Stimulated activated CD8-positive, alpha-beta memory T cell treated with anti-CD3 and anti-CD28 coated beads, Interleukin-15, amount 100 ng/mL, for 4 hours (primary cell): ENCODE results near the gene OPCML.
"Not testable (repeated sequence)": the region's sequence is repeated elsewhere in the genome, so short reads cannot be mapped to it uniquely, and the experiment has no call there.

ENCODE experiments used
- DNase-seq, 2 donors: peaks; one replicate each; pipeline ENCODE4 v3.0.0-alpha.2; 2020; ENCODE audit warnings: low read depth in 2 of 2

Gene OPCML

DNA sequence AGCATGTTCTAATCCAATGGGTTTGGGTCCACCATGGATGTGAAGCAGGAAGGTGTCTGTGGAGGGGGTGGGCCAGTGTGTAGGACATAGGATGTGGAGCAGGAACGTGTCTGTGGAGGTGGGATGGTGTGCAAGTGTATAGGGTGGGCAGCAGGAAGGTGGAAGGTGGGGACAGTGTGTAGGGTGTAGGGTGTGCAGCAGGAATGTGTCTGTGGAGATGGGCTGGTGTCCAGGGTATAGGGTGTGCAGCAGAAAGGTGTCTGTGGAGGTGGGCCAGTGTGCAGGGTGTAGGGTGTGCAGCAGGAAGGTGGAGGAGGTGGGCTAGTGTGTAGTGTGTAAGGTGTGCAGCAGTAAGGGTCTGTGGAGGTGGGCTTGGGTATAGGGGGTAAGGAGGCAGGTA lies 1093.9 kb downstream of the OPCML start:
- DNase-seq: no peak

DNA sequence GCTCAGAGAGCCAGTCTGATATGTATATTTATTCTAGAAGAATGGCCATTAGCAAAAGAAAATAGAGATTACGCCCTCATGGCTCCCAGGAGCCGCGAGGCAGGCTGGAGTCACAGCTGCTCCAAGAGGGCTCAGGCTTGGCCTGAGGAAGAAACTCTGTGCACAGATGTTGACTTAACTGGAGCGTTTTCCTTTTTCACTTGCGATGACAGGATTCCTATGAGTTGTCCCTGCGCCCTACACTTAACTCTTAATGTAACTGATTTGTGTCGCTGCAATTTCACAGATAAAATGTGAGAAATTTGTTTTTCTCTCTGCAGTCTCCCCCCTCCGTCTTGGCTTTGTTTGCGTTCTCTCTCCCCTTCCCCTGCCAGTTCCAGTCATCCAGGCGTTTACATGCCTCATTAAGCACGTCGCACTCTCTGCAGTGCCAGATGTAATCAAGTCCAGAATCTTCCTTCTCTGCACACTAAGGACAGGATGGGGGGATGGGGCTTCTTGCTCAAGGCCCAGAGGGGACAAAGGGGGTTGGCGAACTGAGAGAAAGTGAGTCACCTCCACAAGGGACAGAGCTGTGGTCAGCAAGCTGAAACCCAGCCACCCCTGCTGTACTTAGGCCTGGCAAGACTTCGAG lies 1101.8 kb downstream of the OPCML start:
- no peak for DNase-seq

DNA sequence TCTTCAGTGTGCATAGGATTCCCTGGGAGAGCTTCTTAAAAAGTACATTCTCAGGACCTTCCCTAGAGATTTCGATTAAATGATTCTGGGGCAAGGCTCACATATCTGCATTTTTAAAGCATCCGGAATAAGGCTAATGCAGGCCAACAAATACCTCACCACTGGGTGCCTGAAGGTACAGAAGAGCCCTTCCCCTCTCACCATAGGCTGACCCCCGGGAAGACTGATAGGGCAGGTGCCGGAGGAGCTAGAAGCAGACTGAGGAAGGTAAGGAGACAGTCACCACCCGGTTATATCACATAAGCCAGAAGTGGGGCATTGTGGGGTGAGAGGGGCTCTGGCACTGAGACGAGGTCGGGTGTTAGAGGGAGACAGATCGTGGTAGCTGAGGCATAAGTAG lies 1102.6 kb downstream of the OPCML start:
- DNase-seq: no peak

DNA sequence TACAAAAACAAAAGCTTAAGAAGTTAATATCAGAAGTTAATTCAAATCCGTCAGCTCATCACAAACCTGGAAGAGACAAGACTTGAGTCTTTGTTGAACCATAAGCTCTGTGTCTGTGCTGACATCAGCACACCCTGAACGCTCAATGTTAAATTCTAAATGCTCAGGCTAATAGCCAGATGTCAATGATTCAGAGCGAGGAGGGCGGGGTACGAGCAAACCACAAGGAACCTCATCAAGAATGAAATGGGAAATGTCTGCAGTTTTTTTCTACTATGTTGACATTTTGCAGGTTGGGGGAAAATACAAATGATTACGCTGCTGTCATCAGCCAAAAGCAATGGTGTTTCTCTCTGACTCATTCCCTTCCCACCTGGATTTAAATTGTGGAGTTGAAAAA lies 1104.7 kb downstream of the OPCML start:
- no peak for DNase-seq

DNA sequence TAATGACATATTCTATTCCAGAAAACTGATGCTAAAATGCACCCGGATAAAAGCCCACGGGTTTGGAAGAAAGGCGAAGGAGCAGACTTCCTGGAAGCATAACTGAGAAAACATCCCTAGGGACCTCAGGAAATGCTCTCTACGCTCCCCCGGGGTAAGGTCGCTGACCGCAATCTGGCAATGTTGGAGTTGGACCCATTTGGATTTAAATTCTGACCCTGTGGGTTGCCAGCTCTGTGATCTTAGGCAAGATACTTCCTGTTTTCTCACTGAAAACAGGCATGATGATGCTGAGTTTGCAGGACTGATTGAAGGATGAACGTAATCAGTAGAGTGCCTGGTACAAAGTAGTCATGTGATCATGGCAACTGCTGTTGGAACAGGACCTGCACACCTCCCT lies 1107.9 kb downstream of the OPCML start:
- no peak for DNase-seq

DNA sequence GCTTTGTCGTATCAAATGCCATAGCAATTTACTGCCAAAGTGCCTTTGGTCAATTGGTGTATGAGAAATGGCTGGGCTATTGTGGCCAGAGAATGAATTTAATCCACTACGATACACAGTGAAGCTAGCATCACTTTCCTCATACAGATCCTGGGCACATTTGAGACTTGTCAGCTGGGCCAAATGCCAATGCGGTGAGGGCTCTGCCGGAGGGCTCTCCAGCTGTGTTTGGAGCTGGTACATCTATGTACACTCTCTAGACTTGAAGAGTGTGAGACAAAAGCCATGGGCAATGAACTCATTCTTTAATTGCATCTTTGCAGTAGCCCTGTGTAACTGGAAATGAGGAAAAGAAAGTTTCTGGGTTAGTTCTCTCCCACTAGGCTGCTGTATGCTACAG lies 1109.0 kb downstream of the OPCML start:
- no peak for DNase-seq

DNA sequence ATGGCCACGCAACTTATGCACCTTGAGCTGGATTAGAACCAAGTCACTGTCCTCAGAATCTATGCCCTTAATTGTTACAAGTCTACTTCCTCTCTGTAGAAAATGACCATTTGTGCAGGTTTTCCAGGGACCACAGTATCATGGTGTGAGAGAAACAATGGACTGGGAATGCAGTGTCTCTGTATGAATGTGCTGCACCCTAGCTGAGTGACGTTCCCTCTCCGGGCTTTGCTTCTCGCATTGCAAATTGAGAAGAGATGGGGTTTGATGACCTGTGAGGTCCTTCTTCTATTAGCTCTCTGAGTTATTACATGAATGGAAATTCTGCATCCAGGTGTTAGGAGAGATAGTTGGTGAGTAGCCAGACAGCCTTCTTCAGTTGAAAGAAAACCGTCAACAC lies 1109.6 kb downstream of the OPCML start:
- no peak for DNase-seq

DNA sequence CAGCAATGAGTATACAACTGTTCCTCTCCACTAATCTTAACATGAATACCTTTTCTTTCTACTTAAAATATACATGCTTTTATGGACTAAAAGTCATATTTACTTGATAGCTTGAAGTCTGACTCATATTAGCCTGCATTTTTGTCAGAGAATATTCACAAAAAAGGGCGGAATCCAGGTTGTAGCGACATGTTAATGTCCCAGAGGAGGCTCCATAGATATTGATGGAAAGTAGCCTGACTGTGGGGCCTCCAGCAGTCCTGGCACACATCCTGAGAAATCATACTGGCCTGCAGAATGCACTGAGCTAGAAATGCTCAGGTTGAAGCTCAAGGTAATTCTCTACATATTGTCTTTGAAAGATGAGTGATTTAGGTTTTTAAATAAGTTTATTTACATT lies 1110.7 kb downstream of the OPCML start:
- DNase-seq: no peak

DNA sequence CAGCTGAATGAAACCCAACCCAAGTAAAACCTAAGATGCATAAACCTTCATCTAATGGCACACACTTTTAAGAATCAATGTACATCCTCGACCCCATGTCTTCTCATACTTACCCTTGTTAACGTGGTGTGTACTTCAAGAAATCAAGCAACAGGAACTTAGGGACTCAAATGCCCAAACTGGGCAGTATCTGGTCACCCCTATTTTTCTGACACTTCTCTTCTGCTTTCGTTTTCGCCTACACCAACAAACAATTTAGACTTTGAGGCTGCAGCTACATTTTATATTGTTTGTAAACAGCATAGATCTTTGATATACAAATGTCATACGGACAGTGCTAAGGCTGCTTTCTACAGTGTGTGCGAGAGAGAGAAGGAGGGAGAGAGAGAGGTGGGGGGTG lies 1117.8 kb downstream of the OPCML start:
- no peak for DNase-seq

DNA sequence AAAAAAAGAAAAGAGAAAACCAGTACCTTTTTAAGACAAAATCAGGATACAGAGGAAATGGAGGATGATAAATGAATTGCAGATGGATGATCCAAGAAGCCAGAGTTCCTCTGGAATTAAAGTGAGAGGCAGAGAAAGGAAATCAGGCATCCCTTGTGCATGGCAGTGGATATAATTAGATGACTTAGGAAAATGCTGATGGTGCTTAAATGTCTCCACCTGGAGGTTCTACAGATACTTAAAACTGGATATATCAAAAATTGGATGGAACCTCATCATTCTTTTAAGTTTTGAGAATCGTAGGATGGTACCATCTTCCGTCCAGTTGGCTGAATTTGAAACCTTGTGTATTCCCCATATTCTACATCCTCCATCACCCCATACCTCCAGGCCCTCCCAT lies 1121.9 kb downstream of the OPCML start:
- no peak for DNase-seq

DNA sequence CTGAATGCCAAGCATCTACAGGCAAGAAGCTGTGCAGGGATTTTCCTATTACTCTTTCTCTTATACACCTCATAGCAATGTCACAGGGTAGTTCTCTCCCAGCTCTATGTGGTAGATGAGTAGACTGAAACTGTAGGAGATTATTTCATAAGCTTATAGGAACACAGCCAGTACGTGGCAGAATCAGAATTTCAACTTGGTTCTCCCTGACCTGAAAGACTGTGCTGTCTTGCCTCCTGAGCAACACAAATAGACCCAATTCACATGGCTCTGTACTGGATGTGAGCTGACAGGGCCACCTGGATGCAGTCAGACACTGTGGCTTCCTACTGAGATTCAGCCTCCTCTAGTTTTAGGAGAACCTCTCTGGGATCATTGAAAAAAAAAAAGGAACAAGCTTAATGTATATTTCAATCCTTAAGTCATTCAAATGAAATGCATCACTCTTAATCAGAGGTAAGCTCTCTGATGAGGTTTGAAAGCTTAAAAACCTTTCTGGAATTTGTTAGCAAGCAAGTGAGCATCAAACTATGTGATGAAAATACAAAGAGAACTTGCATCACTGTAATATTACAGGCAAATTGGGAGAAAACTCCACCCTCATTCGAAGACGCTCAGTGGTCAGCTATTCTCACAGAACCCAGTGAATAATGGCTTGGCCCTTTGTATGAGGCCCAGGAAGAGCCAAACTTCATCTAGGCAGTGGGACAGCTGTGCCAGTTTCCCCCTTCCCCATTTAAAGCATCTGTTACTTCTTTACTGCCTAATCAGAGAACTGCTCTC lies 1122.5 kb downstream of the OPCML start:
- DNase-seq: no peak

DNA sequence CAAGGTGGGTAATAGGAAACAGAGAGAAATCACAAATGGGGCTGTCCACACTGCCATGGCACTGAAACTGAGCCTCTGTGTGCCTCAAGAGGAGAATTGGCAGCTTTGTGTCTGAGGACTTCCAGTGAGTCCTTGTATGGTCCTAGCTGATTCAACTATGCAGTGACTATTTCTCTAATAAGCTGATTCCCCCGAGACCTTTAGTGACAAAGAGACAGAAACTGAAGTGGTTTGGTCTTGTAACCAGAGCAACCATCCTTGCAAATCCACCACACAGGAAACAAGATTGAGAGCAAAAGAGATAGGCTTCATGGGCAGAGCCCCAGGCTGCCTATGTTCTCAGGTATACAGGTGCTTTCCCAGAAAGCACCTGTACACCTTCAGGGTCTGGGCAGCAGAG lies 1123.4 kb downstream of the OPCML start:
- DNase-seq: no peak

DNA sequence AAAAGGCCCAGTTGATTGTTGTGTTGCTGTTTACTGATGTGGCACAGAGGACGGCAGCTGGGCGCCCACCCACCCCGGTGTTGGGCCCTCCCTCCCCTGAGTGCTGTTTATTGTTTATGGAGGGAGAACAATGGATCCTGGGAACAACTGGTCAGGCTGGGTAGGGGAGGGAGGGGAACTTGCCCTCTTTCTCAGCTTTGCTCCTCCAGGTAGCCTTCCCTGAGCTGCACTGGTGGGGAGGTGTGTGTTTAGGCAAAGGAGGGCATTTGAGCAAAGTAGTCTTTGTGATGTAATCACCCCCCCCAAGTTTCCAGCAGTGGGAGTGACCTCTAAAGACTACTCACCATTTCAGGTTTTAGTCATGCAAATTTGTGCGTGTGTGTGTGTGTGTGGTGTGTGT lies 1126.6 kb downstream of the OPCML start:
- no peak for DNase-seq

DNA sequence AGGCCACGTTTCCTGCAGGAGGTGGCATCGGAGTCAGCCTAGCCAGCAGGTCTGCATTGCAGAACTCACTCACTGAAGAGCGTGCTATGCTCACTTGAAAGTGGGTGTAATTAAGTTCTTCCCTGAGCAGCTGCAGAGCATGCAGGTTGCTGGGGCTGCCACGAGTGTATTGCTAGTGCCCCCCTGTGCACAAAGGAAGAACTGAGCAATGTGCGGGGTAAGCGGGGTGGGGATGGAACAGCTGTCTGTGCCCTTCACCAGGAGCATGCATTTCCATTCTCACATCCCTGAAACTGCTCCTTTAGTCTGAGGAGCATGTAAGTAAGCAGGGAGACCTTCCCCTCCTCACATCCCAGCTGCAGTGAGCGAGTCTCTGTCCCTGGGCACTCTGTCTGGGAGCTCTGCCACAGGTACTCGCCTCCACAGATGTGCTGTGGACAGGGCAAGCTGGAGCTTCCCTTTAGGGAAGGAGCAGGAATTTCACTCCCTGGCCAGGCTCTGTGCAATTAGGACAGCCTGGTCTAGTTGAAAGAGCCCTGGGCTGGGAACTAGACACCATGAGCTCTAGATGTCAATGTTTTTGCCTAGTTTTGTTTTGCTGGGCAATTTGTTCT lies 1130.1 kb downstream of the OPCML start:
- DNase-seq: no peak

DNA sequence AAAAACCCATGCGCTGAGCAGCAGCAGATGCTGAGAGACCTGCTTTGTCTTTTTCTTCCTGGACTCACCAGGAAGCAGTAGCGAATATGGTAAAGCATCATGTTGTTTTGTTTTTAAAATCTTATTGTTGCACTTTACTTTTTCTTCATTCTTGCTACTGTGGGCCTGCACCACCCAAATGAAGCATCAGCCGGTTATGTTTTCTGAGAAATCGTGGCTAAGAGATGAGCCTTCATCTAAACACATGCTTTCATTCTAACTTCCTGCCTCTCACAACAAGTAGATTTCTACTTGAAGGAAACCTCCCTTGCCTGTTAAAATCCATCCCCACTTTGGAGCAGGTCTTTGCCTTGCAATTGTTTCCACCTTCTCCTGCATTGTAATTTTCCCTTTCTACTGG lies 1136.0 kb downstream of the OPCML start:
- no peak for DNase-seq

DNA sequence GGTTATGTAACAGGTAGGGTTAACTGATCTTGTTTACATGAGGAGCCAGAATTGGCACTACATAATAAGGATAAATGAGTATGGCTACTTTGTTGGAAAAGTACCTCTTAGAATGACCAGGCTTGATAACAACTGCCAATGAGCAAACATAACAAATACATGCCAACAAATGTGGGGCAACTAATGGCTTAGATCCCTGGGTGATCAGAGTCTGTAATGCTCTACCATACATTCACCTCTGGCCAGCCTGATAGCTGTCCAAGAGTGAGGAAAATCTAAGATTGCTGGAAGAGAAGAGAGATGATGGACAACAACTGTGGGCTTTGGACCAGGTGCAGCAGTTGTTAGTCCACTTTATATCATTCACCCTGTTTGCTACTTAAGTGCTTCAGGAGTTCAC lies 1136.9 kb downstream of the OPCML start:
- DNase-seq: no peak

DNA sequence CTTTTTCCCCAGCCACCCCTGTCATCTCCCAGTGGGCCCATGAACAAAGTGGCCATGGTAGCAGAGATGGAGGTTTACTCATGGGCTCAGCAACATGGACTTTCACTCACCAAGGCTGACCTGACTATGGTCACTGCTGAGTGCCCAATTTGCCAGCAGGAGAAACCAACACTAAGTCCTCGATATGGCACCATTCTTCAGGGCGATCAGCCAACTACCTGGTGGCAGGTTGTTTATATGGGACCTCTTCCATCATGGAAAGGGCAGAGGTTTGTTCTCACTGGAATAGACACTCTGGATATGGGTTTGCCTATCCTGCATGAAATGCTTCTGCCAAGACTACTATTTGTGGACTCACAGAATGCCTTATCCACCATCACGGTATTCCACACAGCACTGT lies 1152.8 kb downstream of the OPCML start:
- DNase-seq: no peak

DNA sequence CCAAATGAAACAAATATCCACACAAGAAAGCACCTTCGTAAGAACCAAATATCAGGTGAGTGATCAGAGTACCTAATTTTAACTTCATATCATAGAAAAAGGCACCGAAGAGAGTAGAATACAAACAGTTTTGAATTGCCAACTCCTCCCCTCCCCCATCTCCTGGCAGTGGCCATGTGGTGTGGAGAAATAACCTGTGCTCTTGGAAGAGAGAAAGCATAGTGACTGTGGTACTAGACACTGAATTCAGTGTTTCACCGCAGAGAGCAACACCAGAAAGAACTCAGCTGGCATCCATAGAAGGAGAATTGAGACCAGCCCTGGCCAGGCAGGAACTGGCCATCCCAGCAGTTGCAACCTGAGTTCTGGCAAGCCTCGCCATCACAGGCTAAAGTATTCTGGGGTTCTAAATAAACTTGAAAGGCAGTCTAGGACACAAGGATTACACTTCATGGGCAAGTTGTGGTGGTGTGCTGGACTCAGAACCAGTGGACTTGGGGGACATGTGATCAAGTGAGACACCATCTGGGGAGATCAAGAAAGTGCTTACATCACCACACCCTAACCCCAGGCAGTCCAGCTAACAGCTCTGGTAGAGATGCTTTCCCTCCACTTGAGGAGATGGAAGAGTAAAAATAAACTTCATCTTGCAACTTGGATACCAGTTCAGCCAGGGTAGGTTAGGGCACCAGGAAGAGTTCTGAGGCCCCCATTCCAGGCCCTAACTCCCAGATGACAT lies 1158.7 kb downstream of the OPCML start:
- no peak for DNase-seq

DNA sequence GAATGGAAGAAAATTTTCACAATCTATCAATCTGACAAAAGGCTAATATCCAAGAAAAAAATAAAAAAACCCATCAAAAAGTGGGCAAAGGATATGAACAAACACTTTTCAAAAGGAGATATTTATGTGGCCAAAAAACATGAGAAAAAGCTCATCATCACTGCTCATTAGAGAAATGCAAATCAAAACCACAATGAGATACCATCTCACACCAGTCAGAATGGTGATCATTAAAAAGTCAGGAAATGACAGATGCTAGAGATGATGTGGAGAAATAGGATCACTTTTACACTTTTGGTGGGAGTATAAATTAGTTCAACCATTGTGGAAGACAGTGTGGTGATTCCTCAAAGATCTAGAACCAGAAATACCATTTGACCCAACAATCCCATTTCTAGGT lies 1162.2 kb downstream of the OPCML start:
- not testable (repeated sequence) for DNase-seq

DNA sequence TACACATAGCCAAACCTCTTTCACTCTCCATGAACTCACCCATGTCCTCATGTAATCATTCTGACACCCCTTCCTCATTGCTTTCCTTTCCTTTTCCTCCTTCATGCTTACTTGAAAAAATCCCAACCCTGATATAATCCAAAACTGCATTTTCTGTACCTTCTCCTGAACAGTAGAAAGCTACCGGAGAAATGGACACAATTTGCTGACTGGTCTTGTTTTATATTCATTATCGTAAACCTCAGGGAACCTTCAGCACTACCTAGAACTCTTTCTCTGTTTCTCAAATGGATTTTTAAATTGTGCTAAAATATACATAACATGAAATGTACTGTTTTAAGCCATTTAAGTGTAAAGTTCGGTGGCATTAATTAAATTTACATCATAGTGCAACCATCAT lies 1165.0 kb downstream of the OPCML start:
- DNase-seq: no peak

DNA sequence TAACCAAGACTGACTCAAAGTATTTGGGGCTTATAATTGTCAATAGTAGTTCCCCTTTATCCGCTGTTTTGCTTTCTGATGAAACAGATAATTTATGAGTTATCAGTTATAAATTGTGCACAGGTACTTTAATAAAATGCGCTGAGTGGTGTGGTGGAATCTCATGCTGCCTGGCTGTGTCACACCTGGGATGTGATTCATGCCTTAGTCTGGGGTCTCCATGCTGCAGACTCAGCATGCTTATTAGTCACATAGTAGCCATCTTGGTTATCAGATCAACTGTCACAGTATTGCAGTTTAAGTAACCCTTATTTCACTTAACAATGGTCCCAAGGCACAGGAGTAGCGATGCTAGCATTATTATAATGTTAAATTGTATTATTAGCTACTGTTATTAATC lies 1166.7 kb downstream of the OPCML start:
- no peak for DNase-seq
